Kidney tubule cell (primary cell): ENCODE measurements around the gene MMD2.

Source experiments
- DNase-seq: peaks from one replicate; pipeline ENCODE4 v3.0.0-alpha.2; 2018; ENCODE audit warnings: low spot score

The MMD2 gene

GRCh38 chr7:4957847-4958476, 1.0 kb downstream of the MMD2 start:
- DNase-seq, result no peak

GRCh38 chr7:4951903-4952636, 6.9 kb downstream of the MMD2 start:
- peak; percentile 24 for DNase-seq

- no peak for DNase-seq
These were observed 7.7 kb downstream of the MMD2 start for GRCh38 chr7:4951304-4951703.

GRCh38 chr7:4948402-4948801, 10.6 kb downstream of the MMD2 start:
- no peak for DNase-seq

- no peak for DNase-seq
These were observed 13.0 kb downstream of the MMD2 start for GRCh38 chr7:4945949-4946348.

GRCh38 chr7:4944939-4945338, 14.0 kb downstream of the MMD2 start:
- DNase-seq, result no peak

GRCh38 chr7:4943297-4943696, 15.7 kb downstream of the MMD2 start:
- no peak for DNase-seq

GRCh38 chr7:4939971-4940728, 18.8 kb downstream of the MMD2 start:
- DNase-seq, result no peak

- no peak for DNase-seq
These were observed 21.6 kb downstream of the MMD2 start for GRCh38 chr7:4937411-4937810.

GRCh38 chr7:4934419-4935025, 24.5 kb downstream of the MMD2 start:
- DNase-seq, result no peak

- DNase-seq, result peak; percentile 76
These were observed 27.0 kb downstream of the MMD2 start for GRCh38 chr7:4931943-4932342.

- no peak for DNase-seq
These were observed 30.0 kb downstream of the MMD2 start for GRCh38 chr7:4929005-4929404.

GRCh38 chr7:4928445-4928844, 30.5 kb downstream of the MMD2 start:
- no peak for DNase-seq

- DNase-seq, result no peak
These were observed 38.8 kb downstream of the MMD2 start for GRCh38 chr7:4919969-4920766.

- no peak for DNase-seq
These were observed 42.9 kb downstream of the MMD2 start for GRCh38 chr7:4916113-4916512.

- no peak for DNase-seq
These were observed 47.7 kb downstream of the MMD2 start for GRCh38 chr7:4911111-4911828.

- DNase-seq, result no peak
These were observed 52.3 kb downstream of the MMD2 start for GRCh38 chr7:4906682-4907081.

GRCh38 chr7:4905171-4905570, 53.8 kb downstream of the MMD2 start:
- DNase-seq, result no peak

- DNase-seq, result no peak
These were observed 54.6 kb downstream of the MMD2 start for GRCh38 chr7:4904346-4904745.

GRCh38 chr7:4895766-4896165, 63.2 kb downstream of the MMD2 start:
- DNase-seq, result no peak

GRCh38 chr7:4894482-4894881, 64.5 kb downstream of the MMD2 start:
- DNase-seq, result no peak
